Muscle of leg (tissue), 11 donors: ENCODE data around the gene PTCH1. TPM values are rescaled to one million over a fixed set of nuclear protein-coding genes. Genes with fewer than 3 reads are reported as not detected.
A peak's percentile ranks its signal among the peaks of the same experiment; 100 is the strongest.

Source experiments
- DNase-seq: peaks from one replicate; pipeline ENCODE4 v3.0.0; 2013
- H3K27ac ChIP-seq: one replicate; pipeline ENCODE4 v1.5.1; 2013; ENCODE audit warnings: mild to moderate bottlenecking, low read length, control low read depth
- H3K27me3 ChIP-seq: one replicate; pipeline ENCODE4 v1.6.1; 2013; ENCODE audit warnings: low read length; ENCODE audit not compliant: control insufficient read depth, insufficient read depth
- H3K36me3 ChIP-seq: one replicate; pipeline ENCODE4 v1.6.1; 2013; ENCODE audit warnings: low read length; ENCODE audit not compliant: control insufficient read depth, insufficient read depth
- H3K4me1 ChIP-seq: one replicate; pipeline ENCODE4 v1.6.1; 2013; ENCODE audit warnings: low read length; ENCODE audit not compliant: control insufficient read depth, insufficient read depth
- H3K4me3 ChIP-seq: one replicate; pipeline ENCODE4 v1.5.1; 2013; ENCODE audit warnings: low read length, control low read depth
- H3K9me3 ChIP-seq: replicated peaks from 2 replicates; pipeline ENCODE4 v1.6.1; 2013; ENCODE audit warnings: low read depth, low read length; ENCODE audit not compliant: control insufficient read depth
- WGBS: methylation state at CpG from one replicate; pipeline ENCODE4 v1.1.5; 2013; ENCODE audit warnings: missing lambda C conversion rate; ENCODE audit not compliant: insufficient coverage; 5-methylcytosine and 5-hydroxymethylcytosine counted together
- polyA plus RNA-seq, 8 donors: library from polyadenylated mRNA; unstranded; fragments of 120-200 nt; gene quantifications; one replicate each; pipeline versions ENCODE4 v1.2.1 to v1.2.3, GENCODE V29; 2013; ENCODE audit warnings: inconsistent platforms in 1 of 8, low replicate concordance in 1 of 8; ENCODE audit not compliant: insufficient read length in 8 of 8, insufficient read depth in 1 of 8
- total RNA-seq: library from RNA; stranded (reverse); fragments of 120-200 nt; gene quantifications from one replicate; pipeline ENCODE4 v1.2.4, GENCODE V29; 2013

The PTCH1 gene
- total and polyA plus RNA-seq, 9 donors, result 4.2 to 13.1 (median 6.7) TPM

GRCh38 chr9:95499046-95499676 lies 17.6 kb downstream of the PTCH1 start:
- no peak for DNase-seq
- WGBS, result no CpG with 5 or more reads among the region's 6 CpGs
- Histone ChIP-seq H3K4me3 (no peak overlapping the region), H3K4me1 (peaks cover 21% of the 10 kb centered on the region), H3K36me3 (peaks cover 4% of the 10 kb centered on the region), H3K27me3 (no peaks in the 10 kb centered on the region), H3K27ac (no peak overlapping the region), H3K9me3 (no peaks in the 10 kb centered on the region)

GRCh38 chr9:95498641-95499040 lies 18.1 kb downstream of the PTCH1 start:
- WGBS, result 60% methylated on average over 2 of the region's 4 CpGs
- no peak overlapping the region for H3K27ac ChIP-seq

GRCh38 chr9:95497772-95498171 lies 19.0 kb downstream of the PTCH1 start:
- peaks cover 19% of the 10 kb centered on the region for H3K4me1 ChIP-seq
- no peaks in the 10 kb centered on the region for H3K9me3 ChIP-seq
- H3K27me3 ChIP-seq, result no peaks in the 10 kb centered on the region
- WGBS, result no CpG with 5 or more reads among the region's 3 CpGs
- H3K27ac ChIP-seq, result no peak overlapping the region
- DNase-seq, result no peak
- H3K4me3 ChIP-seq, result no peak overlapping the region
- H3K36me3 ChIP-seq, result peaks cover 6% of the 10 kb centered on the region

More at GRCh38 chr9:95498641-95499040, 18.1 kb downstream of the PTCH1 start:
- no peaks in the 10 kb centered on the region for H3K9me3 ChIP-seq
- peaks cover 19% of the 10 kb centered on the region for H3K4me1 ChIP-seq
- H3K4me3 ChIP-seq, result no peak overlapping the region
- peaks cover 6% of the 10 kb centered on the region for H3K36me3 ChIP-seq
- DNase-seq, result no peak
- H3K27me3 ChIP-seq, result no peaks in the 10 kb centered on the region

- Histone ChIP-seq H3K27me3 (no peaks in the 10 kb centered on the region), H3K9me3 (no peaks in the 10 kb centered on the region), H3K4me1 (peaks cover 19% of the 10 kb centered on the region), H3K4me3 (no peak overlapping the region), H3K27ac (no peak overlapping the region), H3K36me3 (peaks cover 6% of the 10 kb centered on the region)
- no CpG with 5 or more reads among the region's 2 CpGs for WGBS
- peak; percentile 50 for DNase-seq
These were observed 20.1 kb downstream of the PTCH1 start for GRCh38 chr9:95496687-95497086.

- H3K27me3 ChIP-seq, result no peaks in the 10 kb centered on the region
These were observed 20.8 kb downstream of the PTCH1 start for GRCh38 chr9:95495961-95496360.

GRCh38 chr9:95495529-95495928 lies 21.2 kb downstream of the PTCH1 start:
- Histone ChIP-seq H3K4me3 (no peak overlapping the region), H3K9me3 (no peaks in the 10 kb centered on the region), H3K27ac (no peak overlapping the region), H3K4me1 (peaks cover 19% of the 10 kb centered on the region), H3K27me3 (no peaks in the 10 kb centered on the region), H3K36me3 (peaks cover 6% of the 10 kb centered on the region)
- WGBS, result no CpG with 5 or more reads among the region's 3 CpGs
- DNase-seq, result no peak

More at GRCh38 chr9:95495961-95496360, 20.8 kb downstream of the PTCH1 start:
- Histone ChIP-seq H3K36me3 (peaks cover 6% of the 10 kb centered on the region), H3K4me3 (no peak overlapping the region), H3K4me1 (peaks cover 19% of the 10 kb centered on the region), H3K27ac (no peak overlapping the region), H3K9me3 (no peaks in the 10 kb centered on the region)
- WGBS, result 63% methylated on average over 12 of the region's 12 CpGs
- no peak for DNase-seq

- peaks cover 16% of the 10 kb centered on the region for H3K4me1 ChIP-seq
- H3K4me3 ChIP-seq, result no peak overlapping the region
- no peaks in the 10 kb centered on the region for H3K9me3 ChIP-seq
- no peak overlapping the region for H3K27ac ChIP-seq
- H3K36me3 ChIP-seq, result peaks cover 6% of the 10 kb centered on the region
- no peaks in the 10 kb centered on the region for H3K27me3 ChIP-seq
- peak; percentile 47 for DNase-seq
- 42% methylated on average over 23 of the region's 29 CpGs for WGBS
These were observed 22.1 kb downstream of the PTCH1 start for GRCh38 chr9:95494416-95495371.

GRCh38 chr9:95494022-95494415 lies 22.8 kb downstream of the PTCH1 start:
- peaks cover 6% of the 10 kb centered on the region for H3K36me3 ChIP-seq
- H3K4me3 ChIP-seq, result no peak overlapping the region
- no peak overlapping the region for H3K27ac ChIP-seq
- no peaks in the 10 kb centered on the region for H3K9me3 ChIP-seq
- 80% methylated on average over 26 of the region's 26 CpGs for WGBS
- no peaks in the 10 kb centered on the region for H3K27me3 ChIP-seq
- H3K4me1 ChIP-seq, result peaks cover 16% of the 10 kb centered on the region
- no peak for DNase-seq

GRCh38 chr9:95493402-95493801 lies 23.4 kb downstream of the PTCH1 start:
- Histone ChIP-seq H3K27ac (no peak overlapping the region), H3K27me3 (no peaks in the 10 kb centered on the region), H3K4me3 (no peak overlapping the region), H3K4me1 (peaks cover 16% of the 10 kb centered on the region), H3K36me3 (peaks cover 6% of the 10 kb centered on the region), H3K9me3 (no peaks in the 10 kb centered on the region)
- DNase-seq, result no peak
- WGBS, result no CpG with 5 or more reads among the region's 5 CpGs

GRCh38 chr9:95491543-95492320 lies 25.0 kb downstream of the PTCH1 start:
- WGBS, result no CpG with 5 or more reads among the region's 8 CpGs
- Histone ChIP-seq H3K4me3 (no peak overlapping the region), H3K27me3 (no peaks in the 10 kb centered on the region), H3K36me3 (peaks cover 6% of the 10 kb centered on the region), H3K4me1 (peaks cover 10% of the 10 kb centered on the region), H3K9me3 (no peaks in the 10 kb centered on the region), H3K27ac (no peak overlapping the region)
- DNase-seq, result no peak
